Eye (tissue), 1 donor: ENCODE measurements around the gene MTMR6.

ENCODE experiments used
- DNase-seq: peaks from one replicate; pipeline ENCODE4 v3.0.0-alpha.2; 2015

Gene MTMR6

DNA sequence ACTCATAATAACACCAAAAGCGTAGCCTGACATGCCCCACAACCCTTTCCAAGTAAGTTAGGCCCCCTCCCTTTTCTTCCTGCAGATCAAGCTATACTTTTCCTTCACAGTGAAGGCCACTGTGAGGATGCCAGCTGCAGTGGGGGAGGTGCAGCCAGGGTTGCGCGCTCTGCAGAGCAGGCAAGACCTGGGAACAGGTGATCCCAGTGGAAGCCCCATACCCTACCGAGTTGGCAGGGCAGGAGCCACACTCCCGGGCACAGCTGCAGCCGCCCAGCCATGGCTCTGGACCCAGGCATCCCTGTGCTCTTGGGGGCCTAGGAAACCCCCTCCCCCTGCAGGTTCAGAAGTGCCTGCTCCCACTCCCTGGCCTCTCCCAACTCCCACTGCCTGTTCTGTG lies 18.7 kb downstream of the MTMR6 start:
- DNase-seq: no peak

DNA sequence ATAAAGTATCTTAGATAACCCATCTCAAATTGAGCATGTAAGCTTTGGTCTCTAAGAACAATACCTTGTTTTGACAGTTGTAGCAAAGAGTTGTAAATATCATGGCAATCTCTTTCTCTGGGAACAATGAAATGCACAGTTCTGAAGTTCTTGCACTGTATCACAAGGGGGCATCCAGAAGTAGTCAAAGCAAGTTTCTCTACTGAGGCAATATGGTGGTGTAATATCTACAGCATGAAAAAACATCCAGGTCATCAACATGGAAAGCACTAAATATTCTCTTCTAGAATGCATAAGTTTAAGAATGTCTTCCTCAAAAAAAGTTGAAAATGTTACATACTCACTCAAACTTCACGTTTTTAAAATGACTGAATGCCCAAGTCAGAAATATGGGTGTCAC lies 19.6 kb downstream of the MTMR6 start:
- DNase-seq: no peak

DNA sequence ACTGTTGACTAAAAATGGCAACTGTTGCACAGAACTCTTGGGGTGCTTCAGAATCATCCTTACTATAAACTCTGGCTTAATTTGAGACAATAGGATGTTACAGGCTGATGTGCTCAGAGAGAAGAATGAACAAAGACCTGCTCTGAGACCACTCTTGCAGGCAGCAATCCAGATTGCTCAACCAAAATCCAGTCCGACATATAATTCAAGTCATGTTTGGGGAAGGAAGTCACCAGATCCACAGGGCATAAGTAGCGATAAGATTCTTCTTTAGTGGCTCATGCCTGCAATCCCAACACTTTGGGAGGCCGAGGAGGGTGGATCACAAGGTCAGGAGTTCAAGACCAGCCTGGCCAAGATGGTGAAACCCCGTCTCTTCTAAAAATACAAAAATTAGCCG lies 20.6 kb downstream of the MTMR6 start:
- no peak for DNase-seq

DNA sequence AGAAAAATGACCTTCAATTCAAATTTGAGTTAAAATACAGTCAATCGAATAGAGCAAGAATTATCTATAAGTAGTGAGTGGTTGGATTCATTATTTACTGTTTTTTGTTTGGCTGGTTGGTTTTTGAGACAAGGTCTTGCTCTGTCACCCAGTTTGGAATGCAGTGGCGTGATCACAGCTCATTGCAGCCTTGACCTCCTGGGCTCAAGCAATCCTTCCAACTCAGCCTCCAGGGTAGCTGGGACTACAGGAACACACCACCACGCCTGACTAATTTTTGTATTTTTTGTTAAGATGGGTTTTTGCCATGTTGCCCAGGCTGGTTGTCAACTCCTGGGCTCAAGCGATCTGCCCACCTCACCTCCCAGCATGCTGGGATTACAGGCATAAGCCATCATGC lies 25.0 kb downstream of the MTMR6 start:
- no peak for DNase-seq

DNA sequence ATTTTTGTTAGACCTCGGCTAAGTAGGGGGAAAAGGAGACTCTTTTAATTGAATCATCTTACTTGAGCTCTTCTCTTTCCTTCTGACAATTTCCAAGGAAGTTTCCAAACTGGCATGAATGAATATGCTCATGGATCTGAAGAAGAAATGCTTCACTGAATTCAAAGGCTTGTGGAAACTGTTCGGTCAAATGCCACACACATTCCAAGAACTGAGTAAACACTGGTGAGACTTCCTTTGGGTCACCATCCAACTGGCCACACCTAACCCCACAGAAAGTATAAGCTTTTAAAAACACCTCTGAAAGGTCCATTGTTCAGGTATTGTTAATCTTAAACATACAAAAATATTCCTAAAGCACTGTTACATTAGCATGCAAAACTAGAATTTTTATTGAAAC lies 33.6 kb downstream of the MTMR6 start:
- DNase-seq: no peak

DNA sequence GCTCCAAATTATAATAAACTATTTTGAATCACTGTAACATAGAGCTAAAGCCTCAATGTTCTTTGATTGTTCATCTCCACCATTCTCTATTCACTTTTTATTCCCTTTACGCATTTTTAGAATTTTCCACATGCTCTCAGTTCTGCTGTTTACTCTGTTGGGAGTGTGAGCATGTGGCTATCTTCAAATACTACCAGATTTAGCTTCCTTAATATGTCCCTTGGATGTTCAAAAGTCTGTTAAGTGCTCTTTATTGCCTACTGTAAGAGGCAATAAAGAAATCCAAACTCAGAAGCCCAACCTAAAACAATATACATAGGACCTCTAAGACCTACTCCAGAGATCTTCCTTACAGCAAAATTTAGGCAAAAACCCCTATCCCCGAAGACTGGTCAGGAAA lies 34.5 kb downstream of the MTMR6 start:
- DNase-seq: no peak

DNA sequence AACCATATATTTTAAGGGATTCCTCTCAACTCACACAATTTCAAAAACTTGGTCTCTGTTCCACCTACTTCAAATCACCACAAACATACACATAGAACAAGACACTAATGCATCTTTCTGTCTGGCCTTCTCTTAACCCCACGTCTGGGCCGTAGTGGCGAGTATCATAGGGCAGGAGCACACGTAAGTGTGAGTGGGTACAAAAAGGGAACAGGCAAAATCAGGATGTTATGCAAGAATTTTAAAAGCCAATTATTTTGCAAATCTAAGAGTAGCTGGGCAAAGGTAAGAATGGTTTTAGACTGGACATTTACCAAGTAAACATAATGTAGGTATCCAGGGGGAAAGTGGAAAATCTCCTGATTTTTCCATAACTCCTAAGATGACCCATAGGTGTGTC lies 35.1 kb downstream of the MTMR6 start:
- DNase-seq: no peak

DNA sequence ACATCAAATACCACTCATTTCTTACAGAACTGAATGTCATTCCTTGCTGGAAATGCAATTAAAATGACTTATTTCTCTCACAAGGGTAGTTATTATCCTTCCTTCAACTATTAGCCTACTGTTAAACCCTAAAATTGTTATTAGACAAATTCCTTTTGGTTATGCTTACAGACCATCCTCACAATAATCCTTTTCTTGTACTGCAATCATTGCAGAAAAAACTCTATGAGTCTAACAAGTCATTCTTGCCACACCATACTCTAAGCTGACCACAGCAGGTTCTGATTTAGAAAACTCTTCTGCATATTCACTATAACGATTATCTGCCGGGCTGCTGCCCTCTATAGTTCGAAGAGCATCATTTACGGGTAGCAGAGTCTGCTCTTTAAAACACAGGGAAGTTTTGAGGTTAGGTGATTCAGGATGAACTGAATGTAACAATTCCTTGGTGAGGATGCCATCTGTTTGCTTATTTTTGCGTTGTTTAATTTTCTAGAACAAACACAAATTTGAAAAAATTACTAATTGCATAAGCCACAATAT lies 38.2 kb downstream of the MTMR6 start:
- DNase-seq: peak; percentile 62

DNA sequence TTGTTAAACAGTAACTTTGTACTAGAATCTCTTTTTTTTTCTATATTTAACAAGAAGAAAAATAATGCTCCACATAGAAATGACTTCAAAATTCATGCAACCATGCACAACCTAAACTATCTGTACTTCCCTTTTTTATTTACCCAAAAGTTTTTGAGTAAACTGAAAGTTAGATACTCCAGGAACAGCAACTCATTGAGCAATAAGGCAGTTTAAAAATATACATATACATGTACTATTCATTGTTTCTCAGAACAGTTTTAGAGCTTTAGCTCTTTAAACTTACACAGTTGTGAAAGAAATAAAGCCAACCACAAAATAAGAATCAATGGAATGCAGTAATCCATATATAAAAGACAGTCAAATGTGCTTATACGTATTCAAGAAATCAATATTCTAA lies 39.2 kb downstream of the MTMR6 start:
- no peak for DNase-seq

DNA sequence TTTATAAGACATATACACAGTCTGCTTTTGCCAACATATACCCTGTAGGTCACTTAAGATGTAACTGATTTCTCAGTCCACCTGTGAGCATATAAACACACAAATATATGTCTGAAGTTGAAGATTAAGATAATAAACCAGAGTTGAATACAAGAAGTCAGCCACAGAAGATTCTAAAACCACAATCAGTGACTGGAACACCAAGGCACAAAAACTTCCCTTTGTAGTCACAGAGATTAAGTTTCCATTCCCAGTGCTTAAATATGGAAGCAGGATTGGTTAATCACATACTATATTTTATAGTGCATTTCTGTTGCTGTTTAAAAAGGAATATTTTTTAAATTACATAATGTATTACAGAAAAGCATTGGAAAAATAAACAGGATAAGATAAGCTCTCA lies 39.9 kb downstream of the MTMR6 start:
- DNase-seq: no peak

DNA sequence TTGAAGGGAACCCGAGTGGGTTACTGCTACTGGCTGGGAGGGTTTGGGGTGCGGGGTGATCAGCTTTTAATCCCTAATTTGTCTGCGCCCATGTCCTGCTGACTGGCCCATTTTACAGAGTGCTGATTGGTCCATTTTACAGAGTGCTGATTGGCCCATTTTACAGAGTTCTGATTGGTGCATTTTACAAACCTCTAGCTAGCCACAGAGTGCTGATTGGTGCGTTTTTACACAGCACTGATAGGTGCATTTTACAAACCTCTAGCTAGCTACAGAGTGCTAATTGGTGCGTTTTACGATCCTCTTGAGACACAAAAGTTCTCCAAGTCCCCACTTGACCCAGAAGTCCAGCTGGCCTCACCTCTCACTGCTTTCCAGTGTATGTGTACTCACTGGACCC lies 43.2 kb downstream of the MTMR6 start:
- no peak for DNase-seq

DNA sequence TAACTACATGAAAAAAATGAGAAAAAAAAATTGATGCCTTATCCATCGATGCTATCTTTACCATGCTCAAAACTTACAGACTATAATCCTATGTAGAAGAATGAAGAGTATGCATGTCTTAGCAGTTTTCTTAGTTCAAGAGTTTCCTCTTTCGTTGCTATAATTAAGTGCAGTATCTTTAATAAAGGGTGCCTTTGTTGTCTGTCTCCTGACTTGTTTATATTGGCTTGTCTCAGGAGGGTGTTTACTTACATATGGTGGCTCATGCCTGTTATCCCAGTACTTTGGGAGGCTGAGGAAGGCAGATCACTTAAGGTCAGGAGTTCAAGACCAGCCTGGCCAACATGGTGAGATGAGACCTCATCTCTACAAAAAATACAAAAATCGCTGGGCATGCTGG lies 44.3 kb downstream of the MTMR6 start:
- no peak for DNase-seq

DNA sequence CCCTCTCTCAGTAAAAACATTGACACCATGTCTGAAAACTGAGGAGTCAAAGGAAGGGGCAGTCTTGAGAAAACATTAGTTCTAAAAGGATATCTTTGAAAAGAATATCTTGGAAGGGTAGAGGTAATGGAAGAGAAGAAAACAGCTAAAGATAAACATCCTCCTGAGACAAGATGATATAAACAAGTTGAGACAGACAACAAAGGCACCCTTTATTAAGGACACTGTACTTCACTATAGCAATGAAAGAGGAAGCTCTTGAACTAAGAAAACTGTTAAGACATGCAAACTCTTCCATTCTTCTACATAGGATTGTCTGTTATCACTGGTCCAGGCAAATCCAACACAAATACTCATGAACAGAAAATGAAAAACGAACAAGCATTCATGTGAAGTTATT lies 46.3 kb downstream of the MTMR6 start:
- no peak for DNase-seq

DNA sequence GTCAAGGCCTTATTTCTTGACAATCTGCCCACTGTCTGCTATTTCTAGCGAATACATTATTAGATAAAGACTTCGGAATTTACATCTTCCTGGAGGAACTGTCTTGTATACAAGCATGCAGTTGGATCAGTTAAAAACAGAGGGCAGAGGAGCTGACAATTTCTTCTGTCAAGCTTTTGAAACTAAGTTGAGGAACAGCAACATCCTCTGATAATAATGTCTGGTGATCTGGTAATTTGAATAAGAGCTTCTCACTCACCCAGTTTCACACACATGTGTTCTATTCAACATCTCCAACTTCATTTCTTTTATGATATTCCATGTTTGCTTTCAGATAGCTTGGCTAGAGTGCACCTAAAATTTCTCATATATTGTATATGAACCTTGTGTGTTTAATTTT lies 50.2 kb downstream of the MTMR6 start:
- DNase-seq: no peak

DNA sequence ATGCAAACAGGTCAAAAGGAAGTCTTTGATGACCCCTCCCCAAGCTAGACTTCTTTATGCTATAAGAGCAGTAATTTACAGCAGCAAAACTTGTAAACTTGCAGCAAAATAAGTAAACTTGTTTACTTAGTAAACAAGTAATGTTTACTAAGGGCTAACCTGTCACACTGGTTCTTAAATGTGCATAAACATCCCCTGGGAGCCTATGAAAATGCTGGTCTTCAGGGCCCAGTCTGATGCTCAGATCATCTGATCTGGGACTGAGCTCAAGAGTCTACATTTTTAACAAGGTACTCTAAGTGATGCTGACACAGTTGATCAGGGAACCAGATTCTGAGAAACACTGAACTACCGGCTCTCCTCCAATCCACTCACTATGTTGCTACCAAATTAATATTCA lies 53.4 kb downstream of the MTMR6 start:
- DNase-seq: no peak

DNA sequence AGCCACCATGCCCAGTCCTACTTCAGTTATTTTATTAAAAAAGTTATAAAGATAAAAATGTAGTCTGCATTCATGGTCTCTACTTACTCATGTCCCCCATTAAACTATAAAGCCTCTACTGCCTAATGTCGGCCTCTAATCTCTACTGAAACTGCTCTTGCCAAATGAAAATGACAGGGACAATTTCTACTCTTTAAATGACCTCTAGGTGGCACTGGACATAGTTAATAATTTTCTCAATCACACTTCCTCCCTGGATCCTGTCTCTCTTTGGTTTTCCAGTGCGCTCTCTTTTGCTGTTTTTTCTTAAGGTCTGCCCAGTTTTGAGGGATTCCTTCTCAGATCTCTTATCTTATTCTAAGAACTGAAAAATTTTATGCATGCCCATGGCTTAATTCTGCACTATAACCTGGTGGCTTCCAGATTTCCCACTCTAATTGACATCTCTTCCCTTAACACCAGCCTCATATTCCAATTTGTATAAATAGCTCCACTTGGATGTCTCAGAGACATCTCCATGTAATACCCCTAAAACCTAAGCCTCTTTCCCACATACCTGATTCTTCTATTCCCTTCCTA lies 54.3 kb downstream of the MTMR6 start:
- peak; percentile 63 for DNase-seq

DNA sequence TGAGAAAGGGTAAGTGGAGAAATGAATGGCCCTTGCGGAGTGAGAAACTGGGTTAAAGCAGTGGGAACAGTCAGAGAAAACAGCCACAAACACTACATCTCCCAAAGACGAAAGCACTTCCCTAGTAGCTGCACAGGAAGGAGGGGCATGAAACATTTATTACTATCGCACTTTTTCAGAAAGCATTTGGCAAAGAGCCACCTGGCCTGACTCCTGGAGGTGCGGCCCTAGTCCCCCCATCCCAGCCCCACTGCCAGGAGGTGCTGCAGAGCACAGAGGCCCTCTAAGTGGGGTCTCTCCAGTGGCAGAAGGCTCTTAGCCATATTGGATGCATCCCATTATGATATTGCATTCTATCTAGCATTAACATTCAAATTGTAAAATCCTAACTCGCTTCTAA lies 55.8 kb downstream of the MTMR6 start:
- DNase-seq: no peak

DNA sequence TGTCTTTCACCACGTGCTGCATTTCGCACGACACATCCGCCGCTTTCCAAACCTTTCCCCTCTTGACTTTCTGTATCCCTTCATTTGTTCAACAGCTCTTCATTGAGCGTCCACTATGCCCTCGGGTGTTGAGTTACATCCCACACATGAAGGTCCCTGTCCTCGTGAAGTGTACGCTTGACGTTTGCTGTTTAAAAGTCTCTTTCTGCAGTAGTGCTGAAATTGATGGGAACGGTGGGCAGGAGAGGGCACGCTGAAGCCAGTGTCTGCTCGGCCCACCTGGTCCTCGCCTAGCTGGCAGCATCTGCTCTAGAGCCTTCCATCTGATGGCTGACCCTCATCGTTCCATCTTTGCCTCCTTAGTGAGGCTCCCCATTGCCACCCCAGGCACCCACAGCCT lies 59.6 kb downstream of the MTMR6 start:
- DNase-seq: no peak

DNA sequence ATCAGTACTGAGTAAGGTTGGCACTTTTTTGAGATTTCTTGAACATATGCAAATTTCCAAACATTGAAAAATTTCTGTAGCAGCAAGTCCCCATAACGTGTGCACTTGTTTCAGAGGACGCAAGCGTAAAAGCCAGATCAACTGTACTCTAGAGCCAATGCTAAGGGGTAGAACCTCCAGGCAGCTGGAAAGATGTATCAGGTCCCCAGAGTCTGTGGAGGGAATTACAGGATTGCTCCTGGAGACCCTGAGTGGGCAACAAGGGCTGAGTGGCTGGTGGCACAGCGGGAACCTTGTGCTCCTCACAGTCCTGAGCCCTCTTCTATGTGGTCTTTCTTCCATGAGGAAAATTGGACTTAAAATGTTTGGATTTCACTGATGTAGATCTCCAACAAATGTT lies 61.3 kb downstream of the MTMR6 start:
- no peak for DNase-seq

DNA sequence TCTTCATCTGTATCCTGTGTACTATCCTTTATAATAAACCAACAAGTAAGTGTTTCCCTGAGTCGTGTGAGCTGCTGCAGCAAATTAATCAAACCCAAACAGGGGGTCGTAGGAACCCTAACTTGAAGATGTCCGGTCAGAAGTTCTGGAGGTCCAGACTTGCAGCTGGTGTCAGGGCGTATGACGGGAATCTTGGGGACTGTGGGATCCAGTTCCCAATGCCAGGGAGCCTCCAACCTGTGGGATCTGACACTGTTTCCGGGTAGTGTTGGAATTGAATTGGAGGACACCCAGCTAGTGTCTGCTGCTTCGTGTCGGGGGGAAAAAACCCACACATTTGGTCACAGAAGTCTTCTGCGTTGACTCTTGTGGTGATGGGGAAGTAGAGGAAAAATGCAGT lies 63.1 kb downstream of the MTMR6 start:
- no peak for DNase-seq

DNA sequence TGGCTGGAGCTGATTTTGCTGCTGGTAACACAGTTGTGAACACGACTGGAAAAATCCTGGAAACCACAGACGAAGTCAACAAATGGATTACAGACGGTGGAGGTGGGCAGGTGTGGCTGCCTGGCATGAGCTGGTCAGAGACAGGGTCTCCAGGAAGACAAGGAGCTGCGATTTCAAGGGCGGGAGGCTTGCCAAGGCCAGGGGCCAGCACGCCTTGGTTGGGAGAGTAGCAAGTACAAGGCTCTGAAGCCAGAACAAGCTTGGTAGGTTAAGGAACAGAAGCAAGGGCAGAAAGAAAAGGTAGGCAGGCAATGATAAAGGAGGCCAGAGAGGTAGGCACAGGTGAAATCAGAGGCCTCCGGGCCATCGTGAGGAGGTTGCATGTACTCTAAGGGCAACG lies 64.5 kb downstream of the MTMR6 start:
- DNase-seq: no peak

DNA sequence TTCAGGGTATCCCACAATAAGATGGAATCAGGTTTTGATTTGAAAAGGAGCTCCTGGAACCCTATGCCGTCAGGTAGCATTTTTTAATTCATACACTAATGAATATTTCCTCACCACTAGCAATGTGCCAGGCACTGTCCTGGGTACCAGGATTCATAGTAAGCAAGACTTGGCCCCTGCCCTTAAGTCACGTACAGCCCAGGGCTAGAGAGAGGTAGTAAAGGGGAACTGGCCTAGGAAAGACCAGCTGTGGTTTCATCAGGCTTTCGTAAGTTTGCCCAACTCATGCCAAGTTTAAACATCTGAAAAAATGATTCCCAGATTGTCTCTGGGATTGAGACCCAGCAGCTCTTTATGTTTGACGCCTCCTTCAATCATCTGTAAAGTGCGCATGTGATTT lies 69.3 kb downstream of the MTMR6 start:
- DNase-seq: no peak

DNA sequence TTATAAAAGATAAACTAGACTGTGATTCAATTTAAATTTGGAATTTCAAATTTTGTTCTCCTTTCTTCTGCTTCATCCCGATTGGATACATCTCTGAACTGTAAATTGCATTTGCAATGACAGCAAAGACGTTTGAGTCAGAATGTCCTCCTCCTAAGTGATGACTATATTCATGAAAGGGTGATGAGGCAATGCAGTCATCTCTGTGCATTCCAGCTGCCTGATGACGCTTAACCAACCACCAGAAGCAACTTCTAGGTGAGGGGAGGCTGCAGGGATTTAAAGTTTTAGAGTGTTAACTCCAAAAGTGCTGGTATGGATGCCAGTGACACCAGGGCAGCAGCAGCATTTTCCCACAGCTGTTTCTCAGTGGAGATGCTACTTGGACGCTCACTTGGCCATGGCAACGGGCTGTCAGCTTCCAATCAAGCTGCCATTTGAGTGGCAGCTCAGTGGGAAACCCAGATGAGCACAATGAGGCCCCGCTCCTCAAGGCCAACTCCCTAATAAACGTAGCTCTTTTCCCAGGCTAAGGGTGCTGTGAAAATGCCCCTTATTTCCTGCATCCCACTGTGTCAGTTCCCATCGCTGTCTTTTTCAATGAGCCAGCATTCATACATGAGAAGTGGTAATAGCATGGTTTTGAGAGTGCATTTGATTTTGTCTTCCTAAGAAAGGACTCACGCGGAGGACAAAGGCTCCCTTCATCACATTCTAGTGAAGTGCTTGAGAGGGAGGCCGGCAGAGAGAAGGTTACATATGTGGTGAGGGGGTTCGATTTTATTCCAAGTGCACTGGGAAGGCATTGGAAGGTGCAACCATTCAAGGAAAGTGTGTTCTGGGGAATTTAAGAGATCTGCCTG lies 70.0 kb downstream of the MTMR6 start:
- DNase-seq: peak; percentile 72

DNA sequence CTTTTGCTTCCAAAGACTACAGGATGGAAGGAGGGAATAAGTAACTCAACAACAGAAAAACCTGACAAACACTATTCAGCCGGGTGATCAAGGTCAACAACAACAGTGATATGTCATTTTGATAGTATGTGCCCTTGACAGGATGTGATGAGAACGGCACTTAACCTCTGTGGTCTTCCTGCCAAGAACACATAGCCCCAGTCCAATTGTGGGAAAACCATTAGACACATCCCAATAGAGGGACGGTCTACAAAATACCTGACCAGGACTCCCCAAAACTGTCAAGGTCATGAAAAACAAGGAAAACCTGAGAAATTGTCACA lies 72.1 kb downstream of the MTMR6 start:
- no peak for DNase-seq
